K562 (cell line): ENCODE measurements around the gene UGT1A9. TPM values are rescaled to one million over a fixed set of nuclear protein-coding genes. Genes with fewer than 3 reads are reported as not detected.

Source experiments
- ATAC-seq: fragments of 200-7000 bp; cut with Tn5 transposase; 3 replicates; pipeline ENCODE4 v1.9.1; 2020; ENCODE audit warnings: moderate library complexity
- BruUV-seq: library from RNA; stranded (reverse); fragments of 400-500 nt; replicated peaks from 2 replicates; lab custom pipeline; 2021; lab: Mats Ljungman, UMichigan
- CTCF ChIA-PET: fragments of 300-600 bp; formaldehyde crosslinking; extraction: SDS; loops from one replicate; lab custom pipeline; 2021; ENCODE audit warnings: low intra/inter-chr PET ratio; lab: Yijun Ruan, JAX
- POLR2A ChIA-PET: fragments of 300-600, 350-650 bp; sonication (Branson Sonifier 250); formaldehyde crosslinking; extraction: SDS; loops from one replicate; lab custom pipeline; 2021; ENCODE audit warnings: antibody characterized with exemption, inconsistent platforms; lab: Yijun Ruan, JAX
- DNase-seq, 4 experiments: peaks; one replicate each; pipeline versions ENCODE4 v3.0.0 to v3.0.0-alpha.2; 2011 to 2018; ENCODE audit warnings: low spot score in 3 of 4, mixed read lengths in 3 of 4; ENCODE audit errors: extremely low read depth in 1 of 4
- FAIRE-seq: peaks from 2 replicates; lab custom pipeline; 2011; peaks lifted over from hg19 to GRCh38; lab: Jason Lieb, UNC
- H2AFZ ChIP-seq: 2 replicates; pipeline ENCODE4 v1.6.0; 2011; ENCODE audit warnings: low read depth, low read length, control low read depth, inconsistent platforms
- H3K27ac ChIP-seq: fragments of 200-600 bp; 3 replicates; pipeline ENCODE4 v1.8.0; 2011; ENCODE audit warnings: low read depth, mild to moderate bottlenecking, control low read depth, inconsistent platforms, low read length, moderate library complexity, mixed read lengths; ENCODE audit errors: extremely low read depth
- H3K27me3 ChIP-seq, 2 experiments: fragments of 300-600 bp in 1 of 2; 2 replicates in 1 of 2; 3 replicates in 1 of 2; pipeline versions ENCODE4 v1.6.0 to v1.8.0; 2011; ENCODE audit warnings: inconsistent platforms in 2 of 2, low read length in 2 of 2, mild to moderate bottlenecking in 1 of 2, mixed read lengths in 1 of 2, moderate library complexity in 1 of 2; ENCODE audit not compliant: control insufficient read depth in 2 of 2, insufficient read depth in 2 of 2
- H3K36me3 ChIP-seq: fragments of 300-600 bp; 3 replicates; pipeline ENCODE4 v1.8.0; 2011; ENCODE audit warnings: mild to moderate bottlenecking, low read length, inconsistent platforms; ENCODE audit not compliant: control insufficient read depth, insufficient read depth
- H3K4me1 ChIP-seq, 2 experiments: fragments of 200-600 bp in 1 of 2; replicated peaks in 1 of 2; 2 replicates in 1 of 2; 3 replicates in 1 of 2; pipeline versions ENCODE4 v1.5.1 to v1.8.0; 2011; ENCODE audit warnings: inconsistent platforms in 2 of 2, low read length in 2 of 2, mild to moderate bottlenecking in 1 of 2, mixed read lengths in 1 of 2, moderate library complexity in 1 of 2; ENCODE audit not compliant: control insufficient read depth in 2 of 2, insufficient read depth in 2 of 2
- H3K4me2 ChIP-seq: 2 replicates; pipeline ENCODE4 v1.6.1; 2011; ENCODE audit warnings: low read length, control low read depth, inconsistent platforms, mixed read lengths; ENCODE audit not compliant: insufficient read depth
- H3K4me3 ChIP-seq: fragments of 200-600 bp; sonication (generic), shearing (Covaris generic); 2 replicates; pipeline ENCODE4 v1.5.1; 2016; ENCODE audit warnings: control low read depth, inconsistent platforms
- H3K79me2 ChIP-seq: fragments of 200-600 bp; 3 replicates; pipeline ENCODE4 v1.8.0; 2011; ENCODE audit warnings: low read length, inconsistent platforms; ENCODE audit not compliant: control insufficient read depth, insufficient read depth
- H3K9ac ChIP-seq, 2 experiments: 2 replicates each; pipeline versions ENCODE4 v1.6.0 to v1.6.1; 2011; ENCODE audit warnings: low read depth in 2 of 2, low read length in 2 of 2, control low read depth in 1 of 2, inconsistent platforms in 1 of 2, mild to moderate bottlenecking in 1 of 2, mixed read lengths in 1 of 2; ENCODE audit not compliant: insufficient read depth in 1 of 2
- H3K9me1 ChIP-seq: one replicate; pipeline ENCODE4 v1.6.0; 2011; ENCODE audit warnings: inconsistent platforms, mild to moderate bottlenecking, low read length, moderate library complexity; ENCODE audit not compliant: control insufficient read depth, insufficient read depth
- H3K9me3 ChIP-seq: replicated peaks from 2 replicates; pipeline ENCODE4 v1.5.1; 2011; ENCODE audit warnings: low read depth, low read length, inconsistent platforms; ENCODE audit not compliant: control insufficient read depth, insufficient read depth
- H4K20me1 ChIP-seq: replicated peaks from 2 replicates; pipeline ENCODE4 v1.6.1; 2011; ENCODE audit warnings: low read length, inconsistent platforms, mixed read lengths; ENCODE audit not compliant: control insufficient read depth, insufficient read depth
- BCOR ChIP-seq: fragments of 450-650 bp; IDR thresholded peaks from 2 replicates; pipeline ENCODE4 v1.6.1; 2016
- JUND ChIP-seq, 2 experiments: IDR thresholded peaks; 2 replicates in 1 of 2; 3 replicates in 1 of 2; pipeline ENCODE4 v1.6.1; 2011; ENCODE audit warnings: borderline replicate concordance in 2 of 2, low read depth in 2 of 2, low read length in 2 of 2, improper control_type of control experiment in 1 of 2, missing biosample characterization in 1 of 2, missing genetic modification characterization in 1 of 2, missing genetic modification reagents in 1 of 2
- SOX6 ChIP-seq: fragments of 450-650 bp; IDR thresholded peaks from 2 replicates; pipeline ENCODE4 v1.6.1; 2014; ENCODE audit warnings: mild to moderate bottlenecking
- TBP ChIP-seq: optimal IDR thresholded peaks from 2 replicates; pipeline ENCODE3; 2011; ENCODE audit warnings: low read depth, low read length, improper control_type of control experiment
- ZC3H4 ChIP-seq: sonication (generic); formaldehyde crosslinking; IDR thresholded peaks from 2 replicates; pipeline ENCODE4 v1.9.0; 2021; ENCODE audit warnings: missing genetic modification reagents, borderline replicate concordance
- WGBS: fragments of 100-300 bp; shearing (Covaris generic); methylation state at CpG from one replicate; pipeline ENCODE4 v1.1.6; 2016; ENCODE audit warnings: low coverage, mixed read lengths; ENCODE audit not compliant: insufficient coverage; ENCODE audit errors: missing lambda C conversion rate; 5-methylcytosine and 5-hydroxymethylcytosine counted together
- in situ Hi-C: fragments of 300-500 bp; cut with MboI; formaldehyde crosslinking; loops from 4 replicates; pipeline ENCODE4 v1.15.0; 2018; ENCODE audit warnings: inconsistent platforms, mixed read lengths
- intact Hi-C: fragments of 100-400 bp; cut with micrococcal nuclease; formaldehyde crosslinking; loops from 2 replicates; pipeline ENCODE4 v1.14.2; 2022
- polyA plus RNA-seq, 8 experiments: library from polyadenylated mRNA; depleted of rRNA in 4 of 8; stranded (reverse) in 5 of 8; unstranded in 3 of 8; fragments of >200 nt; fragmentation: Nextera tagmentation in 2 of 8; fragmentation: Illumina TruSeq in 1 of 8; extraction: Ambion mirVana in 2 of 8; extraction: Trizol in 1 of 8; gene quantifications; 2 replicates each; pipeline versions ENCODE4 v1.2.1 to v1.2.3, GENCODE V29; 2011 to 2014; ENCODE audit warnings: inconsistent platforms in 1 of 8, missing spikeins in 1 of 8
- total RNA-seq, 7 experiments: library from RNA; depleted of rRNA in 6 of 7; stranded (reverse); fragments of >200 nt in 6 of 7; fragmentation: Illumina TruSeq in 2 of 7; extraction: Trizol in 2 of 7; gene quantifications; 2 replicates each; pipeline versions ENCODE4 v1.2.1 to v1.2.3, GENCODE V29; 2011 to 2021; ENCODE audit warnings: low replicate concordance in 1 of 7
- TF ChIP-seq, protein P1 (sequence below): sonication (generic); formaldehyde crosslinking; IDR thresholded peaks from 2 replicates; pipeline ENCODE4 v1.9.0; 2022; ENCODE audit warnings: mild to moderate bottlenecking, missing genetic modification reagents

UGT1A9 gene
- total and polyA plus RNA-seq, 9 of the 15 experiments (the other 6 are each of a cell fraction or from before 2014, with no cell fraction given), result 0.09 TPM; not detected in 8

DNA sequence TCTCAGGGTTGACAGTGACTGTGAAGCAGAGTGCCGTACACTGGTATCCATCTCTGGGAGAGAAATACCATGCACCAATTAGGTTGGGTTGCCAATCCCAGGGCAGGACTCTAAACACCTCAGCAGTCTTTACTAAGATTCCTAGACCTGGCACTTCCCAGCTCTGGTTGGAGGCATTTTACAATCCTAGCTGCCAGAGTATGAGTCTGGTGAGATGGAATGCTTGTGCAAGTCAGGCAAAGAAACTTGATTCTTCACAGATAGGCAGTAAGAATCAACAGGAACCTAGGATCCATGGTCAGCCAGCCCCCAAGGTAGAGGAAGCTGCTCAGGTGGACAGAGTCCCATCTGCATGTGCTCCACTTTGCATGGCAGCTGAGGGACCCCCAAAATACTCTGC, 35.0 kb downstream of the UGT1A9 start:
- no peak for DNase-seq
- TF ChIP-seq ZC3H4 (CRISPR knock-in tag), result no peak
- no peak for TF ChIP-seq TBP
- TF ChIP-seq, protein P1, sequence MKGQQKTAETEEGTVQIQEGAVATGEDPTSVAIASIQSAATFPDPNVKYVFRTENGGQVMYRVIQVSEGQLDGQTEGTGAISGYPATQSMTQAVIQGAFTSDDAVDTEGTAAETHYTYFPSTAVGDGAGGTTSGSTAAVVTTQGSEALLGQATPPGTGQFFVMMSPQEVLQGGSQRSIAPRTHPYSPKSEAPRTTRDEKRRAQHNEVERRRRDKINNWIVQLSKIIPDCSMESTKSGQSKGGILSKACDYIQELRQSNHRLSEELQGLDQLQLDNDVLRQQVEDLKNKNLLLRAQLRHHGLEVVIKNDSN, result no peak
- no peak for TF ChIP-seq SOX6
- BruUV-seq, result no TSS peak
- no peaks in the 10 kb centered on the region for H3K9me1 ChIP-seq
- H3K27me3 ChIP-seq, result peaks cover 0 to 4% of the 10 kb centered on the region in 2 experiments; a peak in 1 of 5 replicates
- no peak overlapping the region for H2AFZ ChIP-seq
- no peaks in the 10 kb centered on the region for H3K4me1 ChIP-seq
- no peaks in the 10 kb centered on the region for H3K36me3 ChIP-seq
- no peaks in the 10 kb centered on the region for H4K20me1 ChIP-seq
- ChIA-PET CTCF (no interaction called here), POLR2A (no interaction called here)
- FAIRE-seq, result no peak
- no peak overlapping the region for H3K4me3 ChIP-seq
- H3K79me2 ChIP-seq, result no peaks in the 10 kb centered on the region
- ATAC-seq, result no peak
- intact Hi-C loops (no loop called here), in situ Hi-C loops (no loop called here)
- H3K9ac ChIP-seq, result no peak overlapping the region
- no peaks in the 10 kb centered on the region for H3K9me3 ChIP-seq
- H3K27ac ChIP-seq, result no peak overlapping the region
- H3K4me2 ChIP-seq, result no peak overlapping the region
- WGBS, result 50% methylated on average over 1 of the region's 1 CpG

DNA sequence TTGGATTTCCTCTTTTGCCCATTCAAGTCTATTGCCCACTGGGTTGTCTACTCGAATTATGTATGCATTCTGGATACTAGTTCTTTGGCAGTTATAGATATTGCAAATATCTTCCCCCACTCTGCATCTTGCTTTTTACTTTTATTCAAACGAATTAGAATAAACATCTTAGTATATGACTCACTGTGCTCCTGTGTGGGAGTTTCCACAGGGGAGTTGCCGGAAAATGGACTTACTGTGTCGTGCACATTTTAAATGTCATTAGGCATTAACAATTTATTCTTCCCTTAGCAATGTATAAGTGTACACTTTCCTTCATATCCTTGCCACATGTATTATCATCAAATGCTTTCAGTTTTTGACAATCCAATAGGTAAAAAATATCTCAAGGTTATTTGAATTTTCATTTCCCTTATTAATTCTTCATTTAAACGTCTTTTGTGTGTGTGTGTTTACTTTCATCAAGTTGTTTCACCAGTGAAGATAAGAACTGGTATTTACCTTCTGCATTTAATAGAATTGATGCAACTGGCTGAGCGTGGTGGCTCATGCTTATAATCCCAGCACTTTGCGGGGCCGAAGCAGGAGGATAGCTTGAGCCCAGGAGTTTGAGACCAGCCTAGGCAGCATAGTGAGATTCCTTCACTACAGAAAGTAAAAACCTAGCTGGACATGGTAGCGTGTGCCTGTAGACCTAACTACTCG, 36.4 kb downstream of the UGT1A9 start:
- in situ Hi-C loops, result no loop called here
- FAIRE-seq (no peak), DNase-seq (no peak), ATAC-seq (no peak)
- H3K27ac ChIP-seq, result no peak overlapping the region
- CTCF ChIA-PET, result no interaction called here
- H3K9me1 ChIP-seq, result no peaks in the 10 kb centered on the region
- no peaks in the 10 kb centered on the region for H4K20me1 ChIP-seq
- peaks cover 0 to 12% of the 10 kb centered on the region in 2 experiments; a peak in 3 of 5 replicates for H3K27me3 ChIP-seq
- no peak overlapping the region for H3K4me2 ChIP-seq
- no peaks in the 10 kb centered on the region for H3K79me2 ChIP-seq
- H2AFZ ChIP-seq, result no peak overlapping the region
- BruUV-seq, result no TSS peak
- no peaks in the 10 kb centered on the region for H3K36me3 ChIP-seq
- WGBS, result 14% methylated on average over 7 of the region's 10 CpGs
- no peak overlapping the region for H3K9ac ChIP-seq
- H3K4me1 ChIP-seq, result 0 out of 5 replicates have a peak, but pooled peaks cover 0 to 3% of the 10 kb centered on the region in 2 experiments
- no peaks in the 10 kb centered on the region for H3K9me3 ChIP-seq
- TF ChIP-seq JUND (IDR thresholded peaks at IDR 0.05; ENCODE audit: borderline replicate concordance, low read depth, low read length), result 0 out of 2 replicates have a peak, but pooled peaks have one; percentile 5
- TF ChIP-seq JUND (tag; IDR thresholded peaks at IDR 0.05; ENCODE audit: borderline replicate concordance, low read depth, low read length), result no peak
- TF ChIP-seq BCOR, result no peak
- TF ChIP-seq, all 486 proteins: peak for 1
- intact Hi-C loops, result no loop called here
- POLR2A ChIA-PET, result interaction anchor here (0.6 kb wide), 2 partner anchors 29 to 135 kb away, joined by 3 read pairs; no protein-coding TSS in a partner anchor
- H3K4me3 ChIP-seq, result no peak overlapping the region
